Loucy (cell line): ENCODE results near the gene INPP4B.

Source experiments
- H2AFZ ChIP-seq: fragments of 200-600 bp; sonication (generic); 2 replicates; pipeline ENCODE4 v1.6.0; 2016; ENCODE audit warnings: antibody characterized with exemption, mild to moderate bottlenecking, low read length, moderate library complexity
- H3F3A ChIP-seq: fragments of 200-600 bp; 2 replicates; pipeline ENCODE4 v1.6.0; 2016; ENCODE audit warnings: antibody characterized with exemption, low read depth, mild to moderate bottlenecking
- H3K27me3 ChIP-seq: fragments of 200-600 bp; sonication (generic); 2 replicates; pipeline ENCODE4 v1.6.1; 2014; ENCODE audit warnings: low read length, mild to moderate bottlenecking; ENCODE audit not compliant: insufficient read depth, poor library complexity, severe bottlenecking
- H3K36me3 ChIP-seq: fragments of 200-600 bp; sonication (generic); 2 replicates; pipeline ENCODE4 v1.6.1; 2016; ENCODE audit warnings: low read length; ENCODE audit not compliant: insufficient read depth
- H3K4me1 ChIP-seq: fragments of 200-600 bp; sonication (generic); 2 replicates; pipeline ENCODE4 v1.5.1; 2014; ENCODE audit warnings: low read length, mild to moderate bottlenecking; ENCODE audit not compliant: insufficient read depth, poor library complexity, severe bottlenecking
- H3K4me2 ChIP-seq: fragments of 200-600 bp; sonication (generic); 2 replicates; pipeline ENCODE4 v1.6.0; 2014; ENCODE audit warnings: antibody characterized with exemption, low read length, low read depth, mild to moderate bottlenecking; ENCODE audit not compliant: poor library complexity, severe bottlenecking
- H3K4me3 ChIP-seq: fragments of 200-600 bp; sonication (generic); 2 replicates; pipeline ENCODE4 v1.5.1; 2014; ENCODE audit warnings: low read length, mild to moderate bottlenecking, mixed read lengths; ENCODE audit not compliant: poor library complexity, severe bottlenecking
- H3K79me2 ChIP-seq: fragments of 200-600 bp; sonication (generic); 2 replicates; pipeline ENCODE4 v1.6.1; 2014; ENCODE audit warnings: low read length; ENCODE audit not compliant: insufficient read depth
- H3K9ac ChIP-seq: fragments of 200-600 bp; sonication (generic); 2 replicates; pipeline ENCODE4 v1.6.0; 2014; ENCODE audit warnings: mild to moderate bottlenecking, low read depth, low read length, moderate library complexity; ENCODE audit not compliant: poor library complexity, severe bottlenecking
- H3K9me2 ChIP-seq: fragments of 200-600 bp; sonication (generic); replicated peaks from 2 replicates; pipeline ENCODE4 v1.6.1; 2016; ENCODE audit warnings: low read depth, low read length, mixed read lengths
- H3K9me3 ChIP-seq: fragments of 200-600 bp; sonication (generic); 2 replicates; pipeline ENCODE4 v1.6.1; 2014; ENCODE audit warnings: mild to moderate bottlenecking, antibody characterized with exemption, low read length, low read depth; ENCODE audit not compliant: insufficient read depth
- H4K20me1 ChIP-seq: fragments of 200-600 bp; sonication (generic); 2 replicates; pipeline ENCODE4 v1.6.0; 2014; ENCODE audit warnings: antibody characterized with exemption, low read length, mild to moderate bottlenecking; ENCODE audit not compliant: insufficient read depth, poor library complexity, severe bottlenecking
- EZH2phosphoT487 ChIP-seq: fragments of 200-600 bp; IDR thresholded peaks from 2 replicates; pipeline ENCODE4 v1.6.1; 2018; ENCODE audit warnings: antibody characterized with exemption, mild to moderate bottlenecking, moderate library complexity, borderline replicate concordance
- TF ChIP-seq, protein P1 (sequence below): fragments of 200-600 bp; sonication (generic); conservative IDR thresholded peaks from 2 replicates; pipeline ENCODE4 v1.5.1; 2014; ENCODE audit warnings: mild to moderate bottlenecking, antibody characterized with exemption, low read length

The INPP4B gene

DNA sequence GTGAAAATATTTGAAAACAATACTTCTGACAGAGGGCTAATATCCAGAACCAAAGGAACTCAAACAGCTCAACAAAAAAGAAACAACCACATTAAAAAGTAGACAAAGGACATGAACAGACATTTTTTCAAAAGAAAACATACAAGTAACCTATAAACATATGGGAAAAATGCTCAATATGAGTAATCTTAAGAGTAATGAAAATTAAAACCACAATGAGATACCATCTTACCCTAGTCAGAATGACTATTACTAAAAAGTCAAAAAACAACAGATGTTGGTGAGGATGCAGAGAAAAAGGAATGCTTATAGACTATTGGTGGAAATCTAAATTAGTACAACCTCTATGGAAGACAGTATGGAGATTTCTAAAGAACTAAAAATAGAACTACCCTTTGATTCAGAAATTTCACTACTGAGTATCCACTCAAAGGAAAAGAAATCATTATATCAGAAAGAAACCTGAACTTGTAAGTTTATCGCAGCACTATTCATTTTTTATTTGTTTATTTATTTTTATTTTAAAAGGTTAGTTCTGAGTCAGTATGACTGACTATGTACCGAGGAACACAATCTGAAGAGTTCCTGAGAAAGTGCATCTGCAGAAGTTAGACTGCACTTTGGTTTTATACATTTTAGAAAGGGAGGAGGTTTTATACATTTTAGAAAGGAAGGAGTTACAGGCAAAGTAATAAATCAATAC, 231.3 kb downstream of the INPP4B start:
- no peak overlapping the region for H3K4me2 ChIP-seq
- H3K9me2 ChIP-seq, result no peaks in the 10 kb centered on the region
- no peak overlapping the region for H3K4me3 ChIP-seq
- no peaks in the 10 kb centered on the region for H3K79me2 ChIP-seq
- peaks cover 4% of the 10 kb centered on the region; the same call in 1 of the 2 replicates for H3K9me3 ChIP-seq
- no peak for TF ChIP-seq EZH2phosphoT487
- TF ChIP-seq, protein P1, sequence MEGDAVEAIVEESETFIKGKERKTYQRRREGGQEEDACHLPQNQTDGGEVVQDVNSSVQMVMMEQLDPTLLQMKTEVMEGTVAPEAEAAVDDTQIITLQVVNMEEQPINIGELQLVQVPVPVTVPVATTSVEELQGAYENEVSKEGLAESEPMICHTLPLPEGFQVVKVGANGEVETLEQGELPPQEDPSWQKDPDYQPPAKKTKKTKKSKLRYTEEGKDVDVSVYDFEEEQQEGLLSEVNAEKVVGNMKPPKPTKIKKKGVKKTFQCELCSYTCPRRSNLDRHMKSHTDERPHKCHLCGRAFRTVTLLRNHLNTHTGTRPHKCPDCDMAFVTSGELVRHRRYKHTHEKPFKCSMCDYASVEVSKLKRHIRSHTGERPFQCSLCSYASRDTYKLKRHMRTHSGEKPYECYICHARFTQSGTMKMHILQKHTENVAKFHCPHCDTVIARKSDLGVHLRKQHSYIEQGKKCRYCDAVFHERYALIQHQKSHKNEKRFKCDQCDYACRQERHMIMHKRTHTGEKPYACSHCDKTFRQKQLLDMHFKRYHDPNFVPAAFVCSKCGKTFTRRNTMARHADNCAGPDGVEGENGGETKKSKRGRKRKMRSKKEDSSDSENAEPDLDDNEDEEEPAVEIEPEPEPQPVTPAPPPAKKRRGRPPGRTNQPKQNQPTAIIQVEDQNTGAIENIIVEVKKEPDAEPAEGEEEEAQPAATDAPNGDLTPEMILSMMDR, result no peak
- H3F3A ChIP-seq, result no peaks in the 10 kb centered on the region
- no peaks in the 10 kb centered on the region for H4K20me1 ChIP-seq
- H3K27me3 ChIP-seq, result no peaks in the 10 kb centered on the region
- no peak overlapping the region for H3K9ac ChIP-seq
- H2AFZ ChIP-seq, result no peak overlapping the region
- H3K4me1 ChIP-seq, result no peaks in the 10 kb centered on the region
- no peaks in the 10 kb centered on the region for H3K36me3 ChIP-seq

DNA sequence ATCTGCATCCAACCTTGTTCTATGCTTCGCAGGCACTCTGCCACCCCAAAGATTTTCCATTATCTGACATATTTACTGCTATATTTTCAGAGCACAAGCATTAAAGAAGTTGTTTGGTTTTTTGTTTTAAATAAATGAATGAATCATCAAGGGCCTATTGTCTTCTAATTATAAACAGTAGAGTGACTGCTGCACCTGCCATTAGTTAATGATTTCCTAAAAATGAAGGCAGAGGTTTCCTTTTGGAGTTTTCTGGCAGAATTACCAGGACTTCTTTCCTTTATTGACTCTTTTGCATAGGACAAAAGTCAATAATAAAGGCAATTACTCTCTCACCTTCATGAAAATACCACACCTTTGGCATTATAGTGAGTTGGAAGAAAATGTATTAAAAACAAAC, 238.1 kb downstream of the INPP4B start:
- H3K9me2 ChIP-seq, result no peaks in the 10 kb centered on the region
- H3K4me3 ChIP-seq, result no peak overlapping the region
- no peaks in the 10 kb centered on the region for H4K20me1 ChIP-seq
- no peak overlapping the region for H3K4me2 ChIP-seq
- no peaks in the 10 kb centered on the region for H3K4me1 ChIP-seq
- no peaks in the 10 kb centered on the region for H3K27me3 ChIP-seq
- TF ChIP-seq, protein P1, result no peak
- no peak for TF ChIP-seq EZH2phosphoT487
- no peak overlapping the region for H3K9ac ChIP-seq
- no peak overlapping the region for H2AFZ ChIP-seq
- no peaks in the 10 kb centered on the region for H3K79me2 ChIP-seq
- H3K9me3 ChIP-seq, result peaks cover 4% of the 10 kb centered on the region; the same call in 1 of the 2 replicates
- H3F3A ChIP-seq, result no peaks in the 10 kb centered on the region
- no peaks in the 10 kb centered on the region for H3K36me3 ChIP-seq

DNA sequence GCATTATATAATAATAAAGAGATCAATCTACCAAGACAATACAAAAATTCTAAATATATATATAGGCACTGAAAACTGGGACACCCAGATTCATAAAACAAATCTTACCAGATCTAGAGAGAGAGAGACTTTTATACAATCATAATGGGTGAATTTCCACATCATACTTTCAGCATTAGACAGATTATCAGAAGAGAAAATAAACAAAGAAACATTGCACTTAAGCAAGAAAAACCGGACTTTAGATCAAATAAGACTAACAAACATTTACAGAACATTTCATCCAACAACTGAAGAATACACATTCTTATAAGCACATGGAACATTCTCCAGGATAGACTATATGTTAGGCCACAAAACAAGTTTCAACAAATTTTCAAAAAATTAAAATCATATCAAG, 245.1 kb downstream of the INPP4B start:
- Histone ChIP-seq H3K9ac (no peak overlapping the region), H4K20me1 (no peaks in the 10 kb centered on the region), H3K9me3 (peaks cover 4% of the 10 kb centered on the region; the same call in 1 of the 2 replicates), H3K4me1 (peaks cover 3% of the 10 kb centered on the region), H3K79me2 (no peaks in the 10 kb centered on the region), H3F3A (no peaks in the 10 kb centered on the region), H3K4me3 (no peak overlapping the region), H3K27me3 (no peaks in the 10 kb centered on the region), H2AFZ (peak overlapping the region; percentile 4; the same call in 1 of the 2 replicates), H3K36me3 (no peaks in the 10 kb centered on the region), H3K9me2 (no peaks in the 10 kb centered on the region), H3K4me2 (no peak overlapping the region)
- TF ChIP-seq, protein P1, result no peak
